Activated B cell treated with CpG ODN at 0.5 μM for 24 hours (primary cell): Measurements from ENCODE around the gene GRIA4. TPM values are rescaled to one million over a fixed set of nuclear protein-coding genes. Genes with fewer than 3 reads are reported as not detected.

Experiments used
- ATAC-seq: fragments of 200-7000 bp; cut with Tn5 transposase; one replicate; pipeline ENCODE4 v1.10.0; 2021; ENCODE audit warnings: low read depth, mild to moderate bottlenecking, moderate library complexity
- CTCF ChIA-PET: fragments of 350-600 bp; sonication (Branson Sonifier 250); formaldehyde crosslinking; loops from one replicate; lab custom pipeline; 2021; ENCODE audit warnings: antibody characterized with exemption; lab: Charles Lee
- POLR2A ChIA-PET: fragments of 350-600 bp; sonication (Branson Sonifier 250); formaldehyde crosslinking; loops from one replicate; lab custom pipeline; 2021; ENCODE audit warnings: antibody characterized with exemption; lab: Charles Lee
- DNase-seq: peaks from one replicate; pipeline ENCODE4 v3.0.0; 2022
- H3K27ac Mint-ChIP-seq: one replicate; pipeline ENCODE4 v1.8.0; 2020; ENCODE audit warnings: mixed read lengths
- H3K27me3 Mint-ChIP-seq: one replicate; pipeline ENCODE4 v1.8.0; 2021; ENCODE audit warnings: mixed read lengths
- H3K36me3 Mint-ChIP-seq: one replicate; pipeline ENCODE4 v1.8.0; 2021; ENCODE audit warnings: low read depth, mixed read lengths
- H3K4me1 Mint-ChIP-seq: one replicate; pipeline ENCODE4 v1.8.0; 2021; ENCODE audit warnings: mixed read lengths
- H3K4me3 Mint-ChIP-seq: one replicate; pipeline ENCODE4 v1.8.0; 2020; ENCODE audit warnings: mild to moderate bottlenecking, mixed read lengths
- H3K9me3 Mint-ChIP-seq: one replicate; pipeline ENCODE4 v1.8.0; 2020; ENCODE audit warnings: mixed read lengths
- CTCF ChIP-seq: fragments of 200-600 bp; IDR thresholded peaks from one replicate; pipeline ENCODE4 v1.8.0; 2022; ENCODE audit warnings: antibody characterized with exemption, mild to moderate bottlenecking
- intact Hi-C: fragments of 100-400 bp; cut with micrococcal nuclease; formaldehyde crosslinking; loops from one replicate; pipeline ENCODE4 v1.15.1; 2024
- total RNA-seq: library from RNA; stranded (reverse); gene quantifications from 2 replicates; pipeline ENCODE4 v1.2.3, GENCODE V29; 2022

Gene GRIA4
- total RNA-seq, 1 donor from 2014 or later, result not detected

GRCh38 chr11:105696000-105696399, 86.1 kb downstream of the GRIA4 start:
- ChIA-PET CTCF (no interaction called here), POLR2A (no interaction called here)
- H3K4me1 Mint-ChIP-seq, result no peaks in the 10 kb centered on the region
- ATAC-seq (no peak), DNase-seq (no peak)
- no peaks in the 10 kb centered on the region for H3K9me3 Mint-ChIP-seq
- intact Hi-C loops, result no loop called here
- TF ChIP-seq CTCF, result no peak
- H3K27me3 Mint-ChIP-seq, result peaks cover 5% of the 10 kb centered on the region
- H3K36me3 Mint-ChIP-seq, result no peaks in the 10 kb centered on the region
- no peak overlapping the region for H3K4me3 Mint-ChIP-seq
- no peak overlapping the region for H3K27ac Mint-ChIP-seq

- Mint-ChIP-seq H3K27ac (no peak overlapping the region), H3K4me1 (no peaks in the 10 kb centered on the region), H3K9me3 (no peaks in the 10 kb centered on the region), H3K36me3 (no peaks in the 10 kb centered on the region), H3K27me3 (peaks cover 5% of the 10 kb centered on the region), H3K4me3 (no peak overlapping the region)
- ChIA-PET CTCF (no interaction called here), POLR2A (no interaction called here)
- DNase-seq, result no peak
- no peak for TF ChIP-seq CTCF
- no peak for ATAC-seq
- intact Hi-C loops, result no loop called here
These were observed 87.4 kb downstream of the GRIA4 start for GRCh38 chr11:105697291-105697690.

GRCh38 chr11:105699203-105699602, 89.3 kb downstream of the GRIA4 start:
- no peak for ATAC-seq
- no peak overlapping the region for H3K4me3 Mint-ChIP-seq

GRCh38 chr11:105700271-105700670, 90.4 kb downstream of the GRIA4 start:
- DNase-seq, result no peak
- peaks cover 5% of the 10 kb centered on the region for H3K27me3 Mint-ChIP-seq
- H3K4me1 Mint-ChIP-seq, result no peaks in the 10 kb centered on the region
- POLR2A ChIA-PET, result no interaction called here
- no peak for ATAC-seq
- no peak overlapping the region for H3K27ac Mint-ChIP-seq
- intact Hi-C loops, result no loop called here
- CTCF ChIA-PET, result no interaction called here
- H3K9me3 Mint-ChIP-seq, result no peaks in the 10 kb centered on the region
- H3K36me3 Mint-ChIP-seq, result no peaks in the 10 kb centered on the region
- no peak for TF ChIP-seq CTCF
- H3K4me3 Mint-ChIP-seq, result no peak overlapping the region

More at GRCh38 chr11:105699203-105699602, 89.3 kb downstream of the GRIA4 start:
- TF ChIP-seq CTCF, result no peak
- H3K27me3 Mint-ChIP-seq, result peaks cover 5% of the 10 kb centered on the region
- no peaks in the 10 kb centered on the region for H3K4me1 Mint-ChIP-seq
- no peak for DNase-seq
- ChIA-PET CTCF (no interaction called here), POLR2A (no interaction called here)
- no peaks in the 10 kb centered on the region for H3K36me3 Mint-ChIP-seq
- no peaks in the 10 kb centered on the region for H3K9me3 Mint-ChIP-seq
- intact Hi-C loops, result no loop called here
- H3K27ac Mint-ChIP-seq, result no peak overlapping the region

GRCh38 chr11:105701098-105701497, 91.2 kb downstream of the GRIA4 start:
- ChIA-PET POLR2A (no interaction called here), CTCF (no interaction called here)
- TF ChIP-seq CTCF, result no peak
- H3K9me3 Mint-ChIP-seq, result no peaks in the 10 kb centered on the region
- H3K27ac Mint-ChIP-seq, result no peak overlapping the region
- DNase-seq, result no peak
- H3K4me1 Mint-ChIP-seq, result no peaks in the 10 kb centered on the region
- intact Hi-C loops, result no loop called here
- H3K36me3 Mint-ChIP-seq, result no peaks in the 10 kb centered on the region
- H3K27me3 Mint-ChIP-seq, result peaks cover 5% of the 10 kb centered on the region
- H3K4me3 Mint-ChIP-seq, result no peak overlapping the region
- ATAC-seq, result no peak
